Activated CD4-positive, CD25-positive, alpha-beta regulatory T cell treated with anti-CD3 and anti-CD28 coated beads, Interleukin-2, amount 50 U/mL, for 24 hours (primary cell): Measurements from ENCODE around the gene KRT4.
"Not testable (repeated sequence)": the region's sequence is repeated elsewhere in the genome, so short reads cannot be mapped to it uniquely, and the experiment has no call there.

Experiments
- ATAC-seq, 2 donors: fragments of 150-1000 bp; cut with Tn5 transposase; one replicate each; pipeline ENCODE4 v1.10.0; 2021; ENCODE audit warnings: mild to moderate bottlenecking in 1 of 2, moderate library complexity in 1 of 2

KRT4 gene

GRCh38 chr12:52813885-52814709 lies at the start of gene KRT4:
KRT4 (minus strand) TSS chr12:52814116; CDS start chr12:52814058, 58 bp downstream.
- ATAC-seq, result no peak

GRCh38 chr12:52862023-52862422 lies 48.1 kb upstream of the KRT4 start:
- ATAC-seq, result no peak

DNA sequence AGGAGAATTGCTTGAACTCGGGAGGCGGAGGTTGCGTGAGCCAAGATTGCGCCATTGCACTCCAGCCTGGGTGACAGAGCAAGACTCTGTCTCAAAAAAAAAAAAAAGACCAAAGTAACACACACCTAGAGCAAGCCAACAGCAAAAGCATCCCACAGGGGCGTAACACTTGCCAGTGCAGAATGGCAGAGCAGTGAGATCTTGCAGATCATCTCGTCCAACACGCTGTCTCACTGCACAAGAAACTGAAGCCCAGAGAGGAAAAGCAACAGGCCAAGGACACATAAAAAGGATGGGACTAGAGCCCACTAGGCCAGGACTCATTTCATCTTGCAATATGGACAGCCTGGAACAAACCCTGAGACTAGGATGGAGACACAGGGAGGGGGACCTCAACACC lies 47.6 kb upstream of the KRT4 start:
- ATAC-seq, result no peak

- no peak for ATAC-seq
Measured at GRCh38 chr12:52860102-52860823, 46.3 kb upstream of the KRT4 start.

- ATAC-seq, result no peak
Measured at GRCh38 chr12:52857500-52857899, 43.6 kb upstream of the KRT4 start.

GRCh38 chr12:52856787-52857186 lies 42.9 kb upstream of the KRT4 start:
- no peak for ATAC-seq

GRCh38 chr12:52856077-52856476 lies 42.2 kb upstream of the KRT4 start:
- ATAC-seq, result not testable (repeated sequence)

- ATAC-seq, result no peak
Measured at GRCh38 chr12:52851787-52852186, 37.9 kb upstream of the KRT4 start.

DNA sequence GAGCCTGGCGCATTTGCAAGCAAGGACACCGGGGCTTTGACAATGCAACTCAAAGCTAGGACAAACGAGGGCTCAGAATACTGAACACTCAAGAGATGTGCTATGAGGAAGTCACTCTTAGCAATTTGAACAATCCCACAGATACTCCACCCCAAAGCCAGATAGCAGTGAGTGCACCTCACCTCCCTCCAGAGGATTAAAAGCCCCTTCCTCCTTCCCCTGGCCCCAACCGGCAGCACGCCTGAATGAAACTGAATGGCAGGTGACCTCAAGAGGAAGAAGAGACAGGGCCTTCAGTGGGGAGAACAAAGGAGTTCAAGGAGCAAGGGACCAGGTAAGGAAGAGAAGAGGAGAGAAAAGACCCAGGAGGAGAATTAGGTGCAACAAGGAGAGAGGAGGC lies 36.8 kb upstream of the KRT4 start:
- no peak for ATAC-seq

GRCh38 chr12:52849511-52849910 lies 35.6 kb upstream of the KRT4 start:
- no peak for ATAC-seq

DNA sequence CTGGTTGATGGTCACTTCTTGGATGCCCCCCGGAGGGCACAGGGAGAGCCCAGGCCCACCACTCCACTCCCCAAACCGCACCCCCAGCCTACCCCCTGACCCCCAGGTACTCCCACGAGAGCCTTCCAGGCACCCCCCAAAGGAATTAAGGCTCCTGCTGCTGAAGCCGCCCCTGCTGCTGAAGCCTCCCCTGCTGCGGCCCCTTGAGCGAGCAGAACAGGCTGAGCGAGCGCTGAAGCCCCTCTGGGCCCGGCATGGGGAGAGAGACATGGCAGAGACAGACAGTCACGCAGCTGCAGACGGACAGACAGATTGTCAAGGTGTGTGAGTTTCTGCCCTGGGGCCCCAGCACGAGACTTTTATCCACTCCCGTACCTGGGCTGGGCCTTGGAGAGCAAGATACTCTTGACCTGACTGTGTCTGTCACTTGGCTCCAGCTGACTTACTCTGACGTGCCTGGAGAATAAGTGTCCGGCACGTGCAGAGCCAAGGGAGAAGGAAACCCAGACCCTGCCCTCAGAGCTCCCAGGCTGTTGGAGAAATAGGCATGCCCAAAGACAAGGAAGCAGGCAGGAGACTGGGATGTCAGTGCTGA lies 34.8 kb upstream of the KRT4 start, which contains the start of gene KRT78:
TSS of gene KRT78 (minus strand) at position 334 of the 595 bp plus-strand sequence. CDS start at position 270, 64 bp downstream.
- ATAC-seq, result no peak

DNA sequence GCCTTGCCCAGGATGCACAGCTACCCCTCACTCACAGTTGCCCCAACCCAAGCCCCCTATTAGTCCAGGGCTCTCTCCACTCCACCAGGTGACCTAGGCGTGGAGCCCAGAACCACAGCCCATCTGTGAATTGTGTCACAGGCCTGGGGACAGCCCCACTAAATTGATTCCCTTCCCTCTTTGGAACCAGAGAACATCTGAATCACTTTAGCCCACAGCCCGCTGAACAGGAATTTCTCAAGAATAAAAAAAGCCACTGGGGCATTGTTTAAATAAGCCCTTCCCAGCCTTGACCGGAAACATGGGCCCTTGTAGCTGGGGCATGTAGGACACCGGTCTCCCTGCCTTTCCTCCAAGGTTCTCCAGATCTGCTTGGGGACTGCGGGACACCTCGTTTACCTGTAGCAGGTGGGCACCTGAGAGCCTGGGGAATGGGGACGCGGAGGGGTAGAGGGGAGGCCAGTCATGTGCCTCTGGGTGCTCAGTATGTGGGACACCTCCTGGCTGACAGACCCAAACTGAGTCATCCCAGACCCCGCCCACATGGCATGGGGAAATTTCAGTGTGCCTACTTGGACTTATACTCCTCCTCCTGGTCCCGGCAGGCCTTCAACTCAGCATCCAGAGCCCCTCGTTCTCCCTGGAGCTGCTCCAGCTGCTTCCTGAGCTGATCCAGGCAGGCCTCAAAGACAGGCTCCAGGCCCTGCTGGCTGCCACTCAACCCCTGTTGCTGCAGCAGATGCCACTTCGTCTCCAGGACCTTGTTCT lies 33.6 kb upstream of the KRT4 start:
- ATAC-seq, result no peak

DNA sequence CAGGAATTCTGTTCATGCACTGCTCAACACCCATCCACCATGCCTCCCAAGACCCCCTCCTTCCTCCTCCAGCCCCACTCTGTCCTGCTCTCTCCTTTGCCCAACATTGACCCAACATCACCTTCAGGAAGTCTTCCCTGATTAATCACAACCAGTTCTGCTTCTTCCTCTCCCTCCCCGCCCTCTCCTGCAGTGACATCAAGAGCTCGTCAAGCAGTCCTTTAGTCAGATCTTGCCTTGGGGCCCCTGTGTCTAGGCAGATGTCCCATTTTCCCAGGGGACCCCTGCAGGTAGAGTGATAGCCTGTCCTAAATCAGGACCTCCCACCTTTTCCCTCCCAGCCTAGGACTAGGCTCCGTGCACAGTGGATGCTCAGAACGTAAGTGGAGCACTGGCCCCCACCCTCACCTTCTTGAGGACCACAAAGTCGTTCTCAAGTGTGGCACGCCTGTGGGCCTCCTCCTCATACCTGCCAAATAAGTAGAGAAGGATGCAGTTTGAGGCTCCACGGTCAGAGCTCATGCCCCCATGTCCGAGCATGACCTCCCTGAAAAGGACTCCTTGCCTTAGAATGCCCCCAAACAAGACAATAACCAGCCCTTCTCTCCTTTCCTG lies 32.5 kb upstream of the KRT4 start:
- ATAC-seq, result no peak

GRCh38 chr12:52845946-52846345 lies 32.0 kb upstream of the KRT4 start:
- no peak for ATAC-seq

GRCh38 chr12:52844386-52844785 lies 30.5 kb upstream of the KRT4 start:
- no peak for ATAC-seq

DNA sequence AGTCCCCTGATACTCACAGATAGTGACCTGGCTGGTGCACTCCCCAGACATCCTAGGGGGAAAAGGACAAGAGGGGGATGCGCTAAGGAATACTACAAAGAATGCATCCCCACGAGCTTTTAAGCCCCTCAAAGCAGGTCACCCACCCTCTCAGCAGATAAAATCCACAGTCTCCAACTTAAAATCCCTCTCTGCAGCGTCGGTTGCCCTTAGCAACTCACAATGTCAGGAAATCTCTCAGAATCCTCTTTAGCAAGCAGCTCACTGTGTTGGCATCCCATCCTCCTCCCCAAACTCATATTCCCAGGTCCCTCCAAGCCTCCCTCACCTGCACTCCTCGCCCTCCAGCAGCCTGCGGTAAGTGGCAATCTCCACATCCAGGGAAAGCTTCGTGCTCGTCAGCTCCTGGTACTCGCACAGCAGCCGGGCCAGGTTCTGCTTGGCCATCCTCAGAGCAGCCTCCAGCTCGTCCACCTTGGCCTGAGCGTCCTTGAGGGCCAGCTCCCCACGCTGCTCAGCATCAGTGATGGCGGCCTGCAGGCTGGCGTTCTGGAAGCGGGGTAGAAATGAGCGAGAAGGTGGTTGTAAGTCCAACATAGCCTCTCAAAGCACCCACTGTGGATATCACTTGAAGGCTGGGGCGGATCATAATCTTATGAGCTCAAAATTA lies 25.7 kb upstream of the KRT4 start:
- ATAC-seq, result no peak

DNA sequence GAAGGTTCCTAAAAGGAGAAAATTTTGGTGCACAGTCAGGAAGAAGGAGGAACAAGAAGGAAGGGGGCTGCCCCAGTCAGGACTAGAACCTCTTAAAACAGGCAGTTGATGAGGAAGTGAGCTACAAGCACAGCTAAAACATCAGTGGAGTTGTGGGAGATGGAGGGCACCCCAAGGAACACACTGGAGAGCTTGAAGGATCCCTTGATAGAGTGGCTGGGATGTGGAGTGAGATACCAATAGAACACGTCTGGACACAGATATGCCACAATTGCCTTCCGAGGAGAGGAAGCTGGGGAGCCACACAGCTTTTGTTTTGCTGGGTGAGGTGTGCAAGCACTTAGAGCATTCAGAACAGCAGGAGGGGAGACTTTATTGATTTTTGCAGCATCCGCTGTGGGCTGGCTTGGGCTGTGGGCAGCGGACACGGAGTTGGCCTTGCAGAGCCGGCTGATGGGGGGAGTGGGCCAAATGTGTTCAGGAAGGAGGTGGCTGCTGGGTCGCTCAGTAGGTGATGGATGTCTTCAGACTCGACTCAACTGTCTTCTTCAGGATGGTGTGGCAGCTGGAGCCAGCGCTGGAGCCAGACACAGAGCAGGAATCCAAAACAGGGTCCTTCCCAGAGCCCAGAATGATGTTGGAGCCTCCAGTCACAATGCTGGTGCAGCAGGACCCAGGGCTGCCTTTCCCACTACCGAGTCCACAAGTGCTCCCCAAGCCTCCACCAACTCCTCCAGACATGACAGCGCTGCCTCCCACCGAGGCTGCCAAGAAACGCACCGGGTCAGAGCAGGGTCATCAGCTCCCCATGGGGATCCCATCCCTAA lies 24.9 kb upstream of the KRT4 start:
- no peak for ATAC-seq

- ATAC-seq, result no peak
Measured at GRCh38 chr12:52837781-52838608, 24.1 kb upstream of the KRT4 start.

DNA sequence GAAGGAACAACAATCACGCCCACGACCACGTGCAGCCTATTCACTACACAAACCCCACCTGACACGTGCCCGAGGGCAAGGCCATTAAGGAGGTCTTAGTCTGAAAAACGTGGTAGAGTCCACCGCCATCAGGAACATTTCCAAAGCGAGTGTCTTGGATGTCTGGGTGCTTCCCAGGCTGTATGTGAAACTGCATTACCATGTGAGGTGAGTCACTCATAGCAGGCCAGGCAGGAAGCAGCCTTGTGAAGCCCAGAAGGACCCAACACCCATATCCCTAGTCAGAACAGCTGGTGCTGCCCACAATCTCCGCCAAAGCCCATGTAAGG lies 23.5 kb upstream of the KRT4 start:
- no peak for ATAC-seq
